SU-DHL-6 (cell line): ENCODE measurements around the gene NPW.

Experiments
- H2AFZ ChIP-seq: fragments of 200-600 bp; sonication (generic); 2 replicates; pipeline ENCODE4 v1.6.1; 2014; ENCODE audit warnings: low read depth, mild to moderate bottlenecking, moderate library complexity, mixed read lengths, antibody characterized with exemption, low read length; ENCODE audit not compliant: severe bottlenecking
- H3F3A ChIP-seq: fragments of 200-600 bp; shearing (Covaris generic); 2 replicates; pipeline ENCODE4 v1.6.0; 2016; ENCODE audit warnings: antibody characterized with exemption, mild to moderate bottlenecking; ENCODE audit not compliant: insufficient read depth
- H3K27ac ChIP-seq: fragments of 200-600 bp; sonication (generic); 2 replicates; pipeline ENCODE4 v1.5.1; 2016; ENCODE audit warnings: low read depth, mild to moderate bottlenecking, low read length, moderate library complexity, mixed read lengths
- H3K27me3 ChIP-seq: fragments of 200-600 bp; sonication (generic), shearing (Covaris generic); 2 replicates; pipeline ENCODE4 v1.6.0; 2014; ENCODE audit warnings: mild to moderate bottlenecking, low read length
- H3K36me3 ChIP-seq: fragments of 200-600 bp; sonication (generic); 2 replicates; pipeline ENCODE4 v1.6.1; 2014; ENCODE audit warnings: mild to moderate bottlenecking, low read length, mixed read lengths
- H3K4me2 ChIP-seq: fragments of 300-600, 200-600 bp; shearing (Covaris generic), sonication (generic); 2 replicates; pipeline ENCODE4 v1.6.0; 2014; ENCODE audit warnings: low read length, low read depth, mild to moderate bottlenecking; ENCODE audit not compliant: poor library complexity, severe bottlenecking
- H3K4me3 ChIP-seq: fragments of 200-600 bp; sonication (generic); 2 replicates; pipeline ENCODE4 v1.5.1; 2014; ENCODE audit warnings: antibody characterized with exemption, low read length, mild to moderate bottlenecking, mixed read lengths; ENCODE audit not compliant: insufficient read depth, poor library complexity, severe bottlenecking
- H3K79me2 ChIP-seq: fragments of 200-600 bp; sonication (generic); 2 replicates; pipeline ENCODE4 v1.6.1; 2014; ENCODE audit warnings: mild to moderate bottlenecking, low read length, moderate library complexity; ENCODE audit not compliant: insufficient read depth
- H3K9ac ChIP-seq: fragments of 200-600 bp; sonication (generic); 2 replicates; pipeline ENCODE4 v1.7.0; 2014; ENCODE audit warnings: mild to moderate bottlenecking, low read length
- H3K9me2 ChIP-seq: fragments of 200-600 bp; sonication (generic); replicated peaks from 2 replicates; pipeline ENCODE4 v1.6.1; 2014; ENCODE audit warnings: low read length; ENCODE audit not compliant: insufficient read depth
- H3K9me3 ChIP-seq: fragments of 200-600 bp; sonication (generic); 2 replicates; pipeline ENCODE4 v1.6.1; 2014; ENCODE audit warnings: low read length, mixed read lengths; ENCODE audit not compliant: insufficient read depth
- H4K20me1 ChIP-seq: fragments of 200-600 bp; sonication (generic); 2 replicates; pipeline ENCODE4 v1.6.1; 2014; ENCODE audit warnings: low read depth, mild to moderate bottlenecking, antibody characterized with exemption, low read length, moderate library complexity, mixed read lengths
- CTCF ChIP-seq: fragments of 200-600 bp; sonication (generic); IDR thresholded peaks from one replicate; pipeline ENCODE4 v1.5.1; 2017; ENCODE audit warnings: antibody characterized with exemption, mild to moderate bottlenecking, low read length, moderate library complexity; ENCODE audit not compliant: insufficient read depth, poor library complexity, severe bottlenecking
- EZH2phosphoT487 ChIP-seq: fragments of 200-600 bp; sonication (generic), shearing (Covaris generic); conservative IDR thresholded peaks from 2 replicates; pipeline ENCODE4 v1.6.1; 2018; ENCODE audit warnings: mild to moderate bottlenecking, antibody characterized with exemption, low read length, moderate library complexity, mixed read lengths

The NPW gene

DNA sequence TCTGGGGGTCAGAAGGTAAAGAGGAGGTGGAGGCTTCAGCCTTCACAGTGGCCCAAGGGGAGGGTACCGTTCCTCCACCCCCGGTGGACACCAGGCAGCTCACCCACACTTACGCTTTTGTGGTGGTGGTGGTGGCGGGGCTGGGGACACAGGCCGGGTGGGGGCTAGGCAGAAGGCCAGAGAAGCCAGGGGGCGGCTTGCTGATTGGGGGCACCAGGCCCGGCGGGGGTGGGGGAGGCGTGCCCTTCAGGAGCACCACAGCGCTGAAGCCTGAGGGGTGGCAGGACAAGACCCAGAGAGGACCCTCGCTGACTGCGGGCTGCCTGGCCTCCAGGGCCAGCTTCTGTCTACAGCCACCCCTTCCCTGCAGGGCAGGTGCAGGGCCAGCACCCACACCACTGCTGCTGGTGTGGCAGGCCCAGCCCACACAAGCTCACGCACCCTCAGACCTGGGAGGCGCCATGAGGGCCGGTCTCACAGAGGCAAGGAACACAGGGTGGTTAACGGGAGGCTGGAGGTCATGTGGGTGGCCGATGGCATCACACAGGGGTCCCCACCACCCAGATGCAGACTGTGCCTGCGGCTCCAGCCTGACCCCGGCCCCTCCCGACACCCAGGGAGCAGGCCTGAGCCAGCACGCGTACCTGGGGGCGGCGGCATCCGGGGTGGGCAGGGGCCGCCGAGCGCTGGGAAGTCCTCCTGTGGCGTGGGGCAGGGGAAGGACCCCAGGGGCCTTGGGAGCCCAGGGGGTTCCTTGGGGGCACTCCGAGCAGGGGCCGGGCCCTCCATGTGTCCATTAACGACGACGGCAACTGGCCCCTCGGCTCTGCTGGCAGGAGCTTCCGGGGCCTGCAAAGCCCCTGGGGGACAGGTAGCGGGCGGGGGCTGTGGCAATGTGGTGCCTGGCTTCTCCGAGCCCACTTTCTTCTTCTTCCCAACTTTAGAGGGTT, 20.5 kb upstream of the NPW start:
- Histone ChIP-seq H2AFZ (no peak overlapping the region), H4K20me1 (no peaks in the 10 kb centered on the region; the same call in 1 of the 2 replicates), H3K36me3 (no peaks in the 10 kb centered on the region), H3K79me2 (peaks cover 10% of the 10 kb centered on the region), H3F3A (peaks cover 5% of the 10 kb centered on the region; the same call in 1 of the 2 replicates), H3K27ac (no peak overlapping the region), H3K4me3 (no peak overlapping the region), H3K4me2 (no peak overlapping the region), H3K9ac (no peak overlapping the region), H3K9me2 (no peaks in the 10 kb centered on the region), H3K27me3 (no peaks in the 10 kb centered on the region), H3K9me3 (no peaks in the 10 kb centered on the region)
- TF ChIP-seq CTCF (no peak), EZH2phosphoT487 (no peak)

DNA sequence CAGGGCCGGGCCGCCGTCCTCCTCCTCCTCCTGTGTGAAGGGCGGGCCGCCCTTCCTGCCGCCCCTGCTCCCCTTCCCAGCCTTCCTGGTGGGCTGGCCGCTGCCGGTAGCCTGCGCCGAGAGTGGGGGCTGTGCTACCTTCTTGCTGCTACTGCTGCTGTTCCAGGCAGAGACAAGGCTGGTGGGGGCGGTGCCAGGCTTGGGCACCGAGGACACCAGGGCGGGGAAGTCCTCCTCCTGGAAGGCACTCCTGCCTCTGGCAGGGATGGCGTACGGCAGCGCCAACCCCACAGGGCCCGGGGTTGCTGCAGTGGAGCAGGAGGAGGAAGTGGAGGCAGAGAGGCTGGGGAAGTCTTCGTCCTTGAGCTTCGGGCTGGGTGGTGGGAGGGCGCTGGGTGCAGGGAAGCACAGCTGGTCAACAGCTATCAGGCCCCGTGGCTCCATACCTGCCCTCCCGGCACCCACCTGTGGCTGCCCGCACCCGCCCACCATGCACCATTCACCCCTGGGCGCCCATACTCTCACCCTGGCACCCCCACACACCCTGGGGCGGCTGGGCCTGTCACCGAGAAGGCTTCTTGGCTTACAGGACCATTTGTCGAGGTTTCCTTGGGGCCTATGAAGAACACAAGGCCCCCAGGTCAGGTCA, 19.6 kb upstream of the NPW start:
- H2AFZ ChIP-seq = no peak overlapping the region
- H3K9me2 ChIP-seq = no peaks in the 10 kb centered on the region
- H3K4me3 ChIP-seq = no peak overlapping the region
- no peaks in the 10 kb centered on the region for H3K36me3 ChIP-seq
- no peak for TF ChIP-seq CTCF
- no peak for TF ChIP-seq EZH2phosphoT487
- H4K20me1 ChIP-seq = no peaks in the 10 kb centered on the region; the same call in 1 of the 2 replicates
- H3K79me2 ChIP-seq = peaks cover 17% of the 10 kb centered on the region
- H3K4me2 ChIP-seq = no peak overlapping the region
- H3K27me3 ChIP-seq = no peaks in the 10 kb centered on the region
- H3K27ac ChIP-seq = no peak overlapping the region
- H3K9me3 ChIP-seq = no peaks in the 10 kb centered on the region
- H3F3A ChIP-seq = 0 out of 2 replicates have a peak, but pooled peaks cover 3% of the 10 kb centered on the region
- no peak overlapping the region for H3K9ac ChIP-seq

GRCh38 chr16:2001035-2001434, 18.6 kb upstream of the NPW start:
- H3K27ac ChIP-seq = no peak overlapping the region
- no peaks in the 10 kb centered on the region for H3K27me3 ChIP-seq
- H3K36me3 ChIP-seq = no peaks in the 10 kb centered on the region
- no peaks in the 10 kb centered on the region for H3K9me3 ChIP-seq
- no peaks in the 10 kb centered on the region for H3K9me2 ChIP-seq
- no peak overlapping the region for H3K4me3 ChIP-seq
- H3K79me2 ChIP-seq = peaks cover 28% of the 10 kb centered on the region
- no peak overlapping the region for H2AFZ ChIP-seq
- no peaks in the 10 kb centered on the region; the same call in 1 of the 2 replicates for H4K20me1 ChIP-seq
- 0 out of 2 replicates have a peak, but pooled peaks cover 3% of the 10 kb centered on the region for H3F3A ChIP-seq
- TF ChIP-seq CTCF (no peak), EZH2phosphoT487 (no peak)
- no peak overlapping the region for H3K9ac ChIP-seq
- H3K4me2 ChIP-seq = no peak overlapping the region
